GM23338 (cell line): ENCODE measurements around the gene COG1.

Experiments used
- CREB1 ChIP-seq: fragments of 250-450 bp; sonication (Bioruptor Pico); IDR thresholded peaks from 2 replicates; pipeline ENCODE4 v1.5.0; 2020; ENCODE audit warnings: low read depth, mild to moderate bottlenecking, moderate library complexity
- EZH2 ChIP-seq: fragments of 200-600 bp; sonication (generic); IDR thresholded peaks from one replicate; pipeline ENCODE4 v1.8.0; 2017; ENCODE audit warnings: antibody characterized with exemption, mild to moderate bottlenecking, low read depth; ENCODE audit not compliant: unreplicated experiment
- EZH2phosphoT487 ChIP-seq: fragments of 200-600 bp; sonication (generic); IDR thresholded peaks from one replicate; pipeline ENCODE4 v1.8.1; 2018; ENCODE audit warnings: antibody characterized with exemption; ENCODE audit not compliant: unreplicated experiment
- JUNB ChIP-seq: IDR thresholded peaks from one replicate; pipeline ENCODE4 v1.6.1; 2016; ENCODE audit warnings: antibody characterized with exemption; ENCODE audit not compliant: unreplicated experiment
- POLR2AphosphoS5 ChIP-seq: IDR thresholded peaks from 2 replicates; pipeline ENCODE4 v1.6.1; 2016; ENCODE audit warnings: antibody characterized with exemption, low read depth
- STAT1 ChIP-seq: IDR thresholded peaks from one replicate; pipeline ENCODE4 v1.6.1; 2016; ENCODE audit warnings: antibody characterized with exemption; ENCODE audit not compliant: unreplicated experiment
- ZNF114 ChIP-seq: fragments of 250-450 bp; sonication (Bioruptor Pico); IDR thresholded peaks from 2 replicates; pipeline ENCODE4 v1.5.0; 2020; ENCODE audit warnings: mild to moderate bottlenecking, moderate library complexity
- ZNF331 ChIP-seq: fragments of 250-450 bp; sonication (Bioruptor Pico); IDR thresholded peaks from 2 replicates; pipeline ENCODE4 v1.5.0; 2020; ENCODE audit warnings: low read depth, mild to moderate bottlenecking, moderate library complexity
- TF ChIP-seq, protein P1 (sequence below), 2 experiments: fragments of 200-600 bp in 1 of 2; sonication (generic) in 1 of 2; conservative IDR thresholded peaks; 2 replicates each; pipeline versions ENCODE4 v1.5.1 to v1.6.1; 2016 to 2017; ENCODE audit warnings: antibody characterized with exemption in 2 of 2, low read depth in 2 of 2, mild to moderate bottlenecking in 2 of 2, moderate library complexity in 1 of 2
- TF ChIP-seq, protein P2 (sequence below): IDR thresholded peaks from 2 replicates; pipeline ENCODE4 v1.6.1; 2016; ENCODE audit warnings: antibody characterized with exemption
- TF ChIP-seq, protein P3 (sequence below): IDR thresholded peaks from one replicate; pipeline ENCODE4 v1.6.1; 2018; ENCODE audit warnings: antibody characterized with exemption; ENCODE audit not compliant: unreplicated experiment

DNA sequence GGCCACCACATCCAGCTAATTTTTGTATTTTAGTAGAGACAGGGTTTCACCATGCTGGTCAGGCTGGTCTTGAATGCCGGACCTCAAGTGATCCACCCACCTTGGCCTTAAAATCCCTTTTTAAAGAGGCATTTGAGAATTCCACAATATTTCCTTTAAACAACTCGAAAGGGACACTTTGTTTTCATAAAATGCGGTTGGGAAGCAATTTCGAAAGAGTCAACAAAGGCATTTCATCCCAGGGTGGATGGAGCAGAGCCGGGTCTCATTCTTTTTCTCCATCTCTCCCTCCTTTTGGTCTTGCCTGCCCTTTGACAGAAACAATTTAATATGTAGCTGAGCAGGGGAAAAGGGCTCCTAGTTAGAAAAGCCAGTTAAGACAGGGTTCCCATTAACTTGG, 13.5 kb upstream of the COG1 start:
- TF ChIP-seq, protein P1, sequence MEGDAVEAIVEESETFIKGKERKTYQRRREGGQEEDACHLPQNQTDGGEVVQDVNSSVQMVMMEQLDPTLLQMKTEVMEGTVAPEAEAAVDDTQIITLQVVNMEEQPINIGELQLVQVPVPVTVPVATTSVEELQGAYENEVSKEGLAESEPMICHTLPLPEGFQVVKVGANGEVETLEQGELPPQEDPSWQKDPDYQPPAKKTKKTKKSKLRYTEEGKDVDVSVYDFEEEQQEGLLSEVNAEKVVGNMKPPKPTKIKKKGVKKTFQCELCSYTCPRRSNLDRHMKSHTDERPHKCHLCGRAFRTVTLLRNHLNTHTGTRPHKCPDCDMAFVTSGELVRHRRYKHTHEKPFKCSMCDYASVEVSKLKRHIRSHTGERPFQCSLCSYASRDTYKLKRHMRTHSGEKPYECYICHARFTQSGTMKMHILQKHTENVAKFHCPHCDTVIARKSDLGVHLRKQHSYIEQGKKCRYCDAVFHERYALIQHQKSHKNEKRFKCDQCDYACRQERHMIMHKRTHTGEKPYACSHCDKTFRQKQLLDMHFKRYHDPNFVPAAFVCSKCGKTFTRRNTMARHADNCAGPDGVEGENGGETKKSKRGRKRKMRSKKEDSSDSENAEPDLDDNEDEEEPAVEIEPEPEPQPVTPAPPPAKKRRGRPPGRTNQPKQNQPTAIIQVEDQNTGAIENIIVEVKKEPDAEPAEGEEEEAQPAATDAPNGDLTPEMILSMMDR (conservative IDR thresholded peaks at IDR 0.05; ENCODE audit: low read depth in 2 of 2), result no peak
- TF ChIP-seq POLR2AphosphoS5 (no peak), EZH2 (no peak), EZH2phosphoT487 (no peak), JUNB (no peak), CREB1 (no peak), ZNF114 (CRISPR knock-in tag) (no peak), STAT1 (no peak), ZNF331 (CRISPR knock-in tag) (no peak)
- TF ChIP-seq, protein P2, sequence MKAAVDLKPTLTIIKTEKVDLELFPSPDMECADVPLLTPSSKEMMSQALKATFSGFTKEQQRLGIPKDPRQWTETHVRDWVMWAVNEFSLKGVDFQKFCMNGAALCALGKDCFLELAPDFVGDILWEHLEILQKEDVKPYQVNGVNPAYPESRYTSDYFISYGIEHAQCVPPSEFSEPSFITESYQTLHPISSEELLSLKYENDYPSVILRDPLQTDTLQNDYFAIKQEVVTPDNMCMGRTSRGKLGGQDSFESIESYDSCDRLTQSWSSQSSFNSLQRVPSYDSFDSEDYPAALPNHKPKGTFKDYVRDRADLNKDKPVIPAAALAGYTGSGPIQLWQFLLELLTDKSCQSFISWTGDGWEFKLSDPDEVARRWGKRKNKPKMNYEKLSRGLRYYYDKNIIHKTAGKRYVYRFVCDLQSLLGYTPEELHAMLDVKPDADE, result no peak
- TF ChIP-seq, protein P3, sequence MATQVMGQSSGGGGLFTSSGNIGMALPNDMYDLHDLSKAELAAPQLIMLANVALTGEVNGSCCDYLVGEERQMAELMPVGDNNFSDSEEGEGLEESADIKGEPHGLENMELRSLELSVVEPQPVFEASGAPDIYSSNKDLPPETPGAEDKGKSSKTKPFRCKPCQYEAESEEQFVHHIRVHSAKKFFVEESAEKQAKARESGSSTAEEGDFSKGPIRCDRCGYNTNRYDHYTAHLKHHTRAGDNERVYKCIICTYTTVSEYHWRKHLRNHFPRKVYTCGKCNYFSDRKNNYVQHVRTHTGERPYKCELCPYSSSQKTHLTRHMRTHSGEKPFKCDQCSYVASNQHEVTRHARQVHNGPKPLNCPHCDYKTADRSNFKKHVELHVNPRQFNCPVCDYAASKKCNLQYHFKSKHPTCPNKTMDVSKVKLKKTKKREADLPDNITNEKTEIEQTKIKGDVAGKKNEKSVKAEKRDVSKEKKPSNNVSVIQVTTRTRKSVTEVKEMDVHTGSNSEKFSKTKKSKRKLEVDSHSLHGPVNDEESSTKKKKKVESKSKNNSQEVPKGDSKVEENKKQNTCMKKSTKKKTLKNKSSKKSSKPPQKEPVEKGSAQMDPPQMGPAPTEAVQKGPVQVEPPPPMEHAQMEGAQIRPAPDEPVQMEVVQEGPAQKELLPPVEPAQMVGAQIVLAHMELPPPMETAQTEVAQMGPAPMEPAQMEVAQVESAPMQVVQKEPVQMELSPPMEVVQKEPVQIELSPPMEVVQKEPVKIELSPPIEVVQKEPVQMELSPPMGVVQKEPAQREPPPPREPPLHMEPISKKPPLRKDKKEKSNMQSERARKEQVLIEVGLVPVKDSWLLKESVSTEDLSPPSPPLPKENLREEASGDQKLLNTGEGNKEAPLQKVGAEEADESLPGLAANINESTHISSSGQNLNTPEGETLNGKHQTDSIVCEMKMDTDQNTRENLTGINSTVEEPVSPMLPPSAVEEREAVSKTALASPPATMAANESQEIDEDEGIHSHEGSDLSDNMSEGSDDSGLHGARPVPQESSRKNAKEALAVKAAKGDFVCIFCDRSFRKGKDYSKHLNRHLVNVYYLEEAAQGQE, result no peak
